NCI-H1092 treated with DMSO at 0.1 percent for 48 hours (cell line): Measurements from ENCODE around the gene CFAP157.
"Not testable (repeated sequence)": the region's sequence is repeated elsewhere in the genome, so short reads cannot be mapped to it uniquely, and the experiment has no call there.

Experiments used
- DNase-seq: peaks from one replicate; lab custom pipeline; 2025; lab: John Stamatoyannopoulos, UW

CFAP157 gene

DNA sequence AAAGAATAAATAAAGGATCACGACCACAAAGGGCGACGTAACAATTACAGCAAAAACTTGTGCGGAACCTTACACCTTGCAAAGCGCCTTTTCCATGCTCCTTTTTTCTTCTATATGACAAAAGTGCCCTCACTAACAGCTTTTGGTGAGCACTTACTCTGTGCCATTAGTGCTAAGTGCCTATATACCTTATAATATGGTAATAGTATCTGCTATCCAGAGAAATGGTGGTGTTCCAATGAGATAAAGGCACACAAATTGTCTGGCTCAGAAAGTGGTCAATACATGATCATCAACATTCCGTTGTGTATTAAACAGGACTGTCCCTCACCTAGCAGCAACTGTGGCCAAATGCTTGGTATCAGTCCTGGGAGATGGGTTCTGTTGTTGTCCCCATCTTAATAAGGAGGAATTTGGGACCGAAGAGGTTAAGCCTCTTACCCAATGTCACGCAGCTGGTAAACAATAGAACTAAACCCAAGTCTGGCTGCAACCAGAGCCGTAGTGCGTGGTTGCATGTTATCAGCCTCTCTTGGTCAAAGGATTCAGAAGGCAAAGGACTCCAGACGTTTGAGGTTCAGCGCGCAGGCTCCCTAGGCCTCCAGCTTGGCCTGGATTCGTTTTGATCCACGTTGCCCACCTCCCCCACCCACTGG is 28.9 kb downstream of the CFAP157 start:
- no peak for DNase-seq

DNA sequence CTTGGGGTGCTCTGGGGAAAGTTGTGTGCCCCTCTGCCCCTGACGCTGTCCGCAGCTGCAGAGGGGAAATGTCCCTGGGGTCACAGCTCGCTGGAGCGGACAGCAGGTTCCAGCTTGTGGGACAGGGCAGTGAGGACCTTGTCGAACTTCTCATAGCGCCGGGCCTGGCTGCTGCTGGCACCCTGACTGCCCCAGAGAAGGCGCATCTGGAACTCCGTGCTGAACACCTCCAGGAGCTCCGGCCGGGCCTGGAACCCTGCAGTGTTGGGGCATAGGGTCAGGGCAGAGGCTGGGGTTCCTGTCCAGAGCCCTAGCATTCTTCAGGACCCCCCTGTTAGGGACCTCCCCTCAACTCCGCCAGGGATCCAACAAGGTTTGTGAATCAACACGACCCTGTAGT is 31.9 kb downstream of the CFAP157 start:
- no peak for DNase-seq

DNA sequence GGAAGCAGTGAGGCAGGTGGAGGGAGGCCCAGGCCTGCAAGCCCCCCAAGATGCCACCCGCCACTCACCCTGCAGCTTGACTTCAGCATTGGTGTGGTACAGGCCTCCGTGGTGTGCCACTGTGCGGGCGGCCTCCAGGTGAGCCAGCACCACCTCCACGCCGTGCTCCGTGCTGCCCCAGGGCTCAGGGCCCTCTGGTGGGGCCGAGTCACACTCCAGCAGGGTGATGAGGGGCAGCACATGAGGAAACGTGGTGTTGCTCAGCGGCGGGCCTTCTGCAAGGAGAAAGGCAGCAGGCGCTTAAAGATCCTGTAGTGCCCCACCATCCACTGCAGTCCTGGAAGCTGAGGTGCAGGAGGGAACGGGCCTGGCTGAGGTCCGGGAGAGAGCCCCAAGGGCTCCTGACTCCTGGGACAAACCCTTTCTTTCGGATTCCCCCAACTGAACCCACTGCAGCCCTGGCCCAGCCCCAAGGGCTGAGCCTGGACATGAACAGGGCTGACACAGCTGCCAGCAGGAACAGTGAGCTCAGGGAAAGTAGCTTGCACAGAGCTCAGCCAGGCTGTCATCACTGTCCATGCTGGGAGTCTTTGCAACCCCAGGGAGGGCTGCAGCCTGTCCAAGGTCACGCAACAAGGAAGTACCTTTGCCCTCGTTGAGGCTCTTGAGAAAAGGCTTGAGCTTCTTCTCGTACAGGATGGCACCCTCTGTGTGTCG is 33.0 kb downstream of the CFAP157 start:
- no peak for DNase-seq

DNA sequence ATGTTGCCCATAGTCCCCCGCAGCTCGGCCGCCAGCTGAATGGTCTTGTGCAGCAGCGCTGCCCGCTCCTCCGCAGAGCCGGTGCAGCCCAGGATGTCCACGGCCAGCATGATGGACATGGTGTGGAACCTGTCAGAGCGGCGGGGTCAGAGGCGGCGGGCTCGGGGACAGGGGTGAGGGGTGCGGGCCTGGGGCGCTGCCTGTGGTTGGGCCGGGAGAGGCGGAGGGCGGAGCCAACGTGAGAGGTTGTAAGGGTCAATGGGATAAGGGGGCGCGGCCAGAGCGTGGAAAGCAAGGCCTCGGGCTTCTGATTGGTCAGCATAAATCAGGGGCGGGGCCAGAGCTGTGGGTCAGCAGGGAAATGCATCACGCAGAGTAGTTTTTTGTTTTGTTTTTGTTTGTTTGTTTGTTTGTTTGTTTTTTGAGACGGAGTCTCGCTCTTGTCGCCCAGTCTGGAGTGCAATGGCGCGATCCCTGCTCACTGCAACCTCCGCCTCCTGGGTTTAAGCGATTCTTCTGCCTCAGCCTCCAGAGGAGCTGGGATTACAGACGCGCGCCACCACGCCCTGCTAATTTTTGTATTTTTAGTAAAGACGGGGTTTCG is 35.1 kb downstream of the CFAP157 start:
- DNase-seq = no peak

DNA sequence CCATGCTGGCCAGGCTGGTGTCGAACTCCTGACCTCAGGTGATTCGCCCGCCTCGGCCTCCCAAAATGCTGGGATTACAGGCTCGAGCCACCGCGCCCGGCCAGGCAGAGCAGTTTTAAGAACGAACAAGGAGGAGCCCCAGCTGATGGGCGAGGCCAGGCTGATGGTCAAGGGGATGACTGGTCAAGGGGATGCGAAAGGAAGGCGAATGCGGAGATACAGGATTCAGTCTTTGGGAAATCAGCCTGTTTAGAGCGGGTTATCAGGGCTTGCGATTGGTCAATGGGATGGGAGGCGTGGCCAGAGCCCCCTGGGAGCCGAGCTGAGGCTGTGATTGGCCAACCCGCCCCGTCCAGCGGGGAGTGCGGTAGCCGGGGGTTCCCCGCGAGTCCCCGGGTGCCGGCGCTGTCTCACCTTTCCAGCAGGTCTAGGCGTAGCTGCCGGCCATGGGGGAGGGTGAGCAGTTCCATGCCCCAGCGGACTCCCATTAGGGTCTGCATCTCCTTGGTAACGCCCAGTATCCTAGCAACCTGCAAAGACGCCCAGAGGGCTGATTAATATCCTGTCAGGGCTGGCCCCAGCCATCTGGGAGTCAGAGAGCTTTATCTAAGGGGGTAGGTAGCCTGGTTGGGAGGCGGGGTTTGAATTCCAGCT is 35.8 kb downstream of the CFAP157 start:
- no peak for DNase-seq

DNA sequence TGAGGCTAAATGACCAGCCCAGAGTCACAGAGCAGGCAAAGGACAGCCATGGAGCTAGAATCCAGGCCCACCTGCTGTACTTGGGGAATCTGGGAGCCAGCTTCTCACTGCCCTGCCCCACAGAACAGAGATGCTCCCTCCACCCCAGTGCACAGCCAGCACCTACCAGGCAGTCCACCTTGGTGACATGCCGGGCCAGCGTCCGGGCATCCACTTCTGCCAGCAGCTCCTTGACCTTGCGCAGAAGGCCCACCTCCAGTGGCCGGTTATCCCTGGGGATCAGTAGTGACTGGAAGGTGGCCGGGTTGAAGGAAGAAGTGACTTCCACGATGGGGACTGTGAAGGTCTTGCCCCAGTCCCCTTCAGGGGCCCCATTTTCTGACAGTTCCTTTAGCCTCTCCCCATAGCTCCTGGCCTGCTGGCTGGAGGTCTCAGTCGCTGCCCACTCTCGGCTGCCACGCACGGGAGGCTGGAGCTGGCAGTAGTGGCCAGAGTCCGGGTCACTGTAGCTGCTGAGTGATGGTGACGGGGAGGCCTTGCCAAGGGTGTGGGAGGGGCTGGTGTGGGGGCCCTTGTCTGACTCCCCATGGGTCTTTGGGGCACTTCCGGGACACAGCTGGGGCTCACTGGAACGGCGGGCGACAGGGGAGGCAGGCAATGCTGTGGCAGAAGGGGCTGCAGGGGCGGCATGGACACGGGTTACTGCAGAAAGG is 37.8 kb downstream of the CFAP157 start:
- DNase-seq = no peak

DNA sequence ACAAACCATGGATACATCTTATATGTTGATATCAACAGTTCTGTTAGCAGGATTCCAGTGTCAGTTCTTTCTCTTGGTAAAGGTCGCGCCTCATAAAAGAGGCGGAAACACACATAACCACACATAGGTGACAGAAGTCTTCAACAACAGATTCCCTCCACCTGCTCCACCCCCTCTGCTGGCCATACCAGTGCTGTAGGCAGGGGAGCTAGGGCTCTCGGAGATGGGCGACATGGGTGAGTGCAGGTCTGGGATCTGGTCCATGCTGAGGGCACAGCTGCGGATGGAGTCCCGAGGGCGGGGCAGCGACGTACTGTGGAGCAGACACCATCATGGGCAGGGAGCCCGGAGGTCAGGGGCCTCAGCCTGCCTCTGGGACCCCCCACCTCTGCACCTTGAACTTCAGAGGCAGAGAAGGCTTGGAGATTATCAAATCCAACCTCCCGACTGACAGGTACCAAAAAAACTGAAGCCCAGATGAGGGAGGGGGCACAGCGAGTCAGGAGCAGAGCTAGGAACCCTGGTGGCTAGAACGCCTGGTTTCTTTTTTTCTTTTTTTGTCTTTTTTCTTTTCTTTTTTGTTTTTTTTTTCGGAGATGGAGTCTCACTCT is 40.3 kb downstream of the CFAP157 start:
- DNase-seq = no peak

DNA sequence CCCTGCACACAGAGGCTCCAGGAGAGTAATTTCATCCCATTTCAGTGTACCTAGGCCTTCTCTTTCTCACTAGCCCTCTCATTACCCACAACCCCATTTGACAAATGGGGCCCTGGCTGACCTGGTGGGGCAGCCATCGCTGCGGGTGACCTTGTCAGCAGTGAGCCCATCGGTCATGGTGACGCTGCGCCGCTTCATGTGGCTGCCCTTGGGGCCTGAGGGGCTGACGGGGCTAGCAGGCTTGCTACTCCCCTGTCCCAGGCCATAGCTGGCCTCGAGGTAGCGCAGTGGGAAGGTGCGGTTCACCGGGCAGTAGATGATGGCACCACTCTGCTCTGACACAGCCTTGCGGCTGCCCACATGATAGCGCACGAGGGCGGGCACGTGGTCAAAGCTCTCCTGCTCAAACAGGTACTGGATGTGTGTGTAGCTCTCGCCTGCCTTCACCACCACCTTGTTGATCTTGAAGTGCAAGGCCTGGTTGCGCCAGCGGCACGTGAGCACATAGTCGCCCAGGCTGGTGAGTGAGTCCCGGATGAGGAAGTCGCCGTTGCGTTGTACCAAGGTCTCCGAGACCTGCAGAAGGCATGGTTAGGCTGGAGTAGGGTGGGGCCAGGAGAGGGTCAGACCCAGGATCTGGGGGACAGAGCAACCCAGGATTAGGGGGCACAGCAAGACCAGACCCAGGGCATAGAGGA is 42.5 kb downstream of the CFAP157 start:
- no peak for DNase-seq

DNA sequence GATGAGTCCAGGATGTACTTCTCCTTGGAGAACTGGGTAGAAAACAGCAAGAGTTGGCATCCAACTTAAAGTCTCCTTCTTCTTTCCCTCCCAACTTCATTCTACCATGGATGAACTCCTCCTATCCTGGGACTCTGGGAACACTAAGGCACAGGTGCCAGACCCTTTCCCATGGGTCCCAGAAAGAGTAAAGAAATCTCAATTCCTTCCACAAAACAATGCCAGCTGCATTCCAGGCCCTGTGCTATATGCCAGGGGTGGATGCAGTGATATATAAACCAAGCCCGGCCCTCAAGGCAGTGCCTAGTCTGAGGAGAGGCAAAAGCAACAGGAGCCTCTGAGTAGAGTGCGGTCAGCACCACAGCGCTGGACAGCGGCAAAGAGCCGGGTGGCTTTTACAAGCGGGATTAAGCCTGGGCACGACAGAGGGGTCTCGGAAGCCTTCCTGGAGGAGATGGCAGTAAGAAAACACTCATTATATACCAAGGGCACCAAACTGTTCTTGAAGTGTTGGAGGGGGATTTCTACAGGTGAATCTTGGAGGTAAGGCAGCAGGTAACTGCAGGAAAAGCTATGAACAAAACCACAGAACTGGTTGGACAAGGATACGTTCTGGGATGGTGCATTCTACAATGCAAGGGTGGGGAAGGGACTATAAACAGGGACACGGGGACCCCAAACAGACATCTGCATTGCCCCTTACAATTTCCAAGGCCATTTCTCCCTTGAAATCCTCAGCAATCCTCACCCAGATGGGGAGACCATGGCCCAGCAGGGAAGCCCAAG is 44.7 kb downstream of the CFAP157 start:
- no peak for DNase-seq

DNA sequence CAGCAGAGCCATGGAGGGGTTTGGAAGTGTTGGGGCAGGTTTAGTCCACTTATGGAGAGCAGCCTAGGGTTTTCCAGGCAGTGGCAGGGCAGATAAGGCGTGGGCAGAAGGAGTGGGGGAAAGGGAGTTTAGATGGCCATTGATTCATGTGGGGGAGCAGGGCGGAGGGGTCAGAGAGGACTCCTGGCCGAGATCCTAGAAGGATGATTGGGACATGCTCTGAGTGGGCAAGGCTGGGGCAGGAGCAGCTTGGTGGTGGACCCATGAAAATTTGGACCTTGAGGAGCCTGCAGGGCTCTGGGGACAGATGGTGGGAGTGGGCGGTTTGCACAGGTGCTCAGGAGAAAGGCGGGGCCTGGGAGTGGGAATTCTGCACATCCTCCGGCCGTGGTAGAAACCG is 46.4 kb downstream of the CFAP157 start:
- no peak for DNase-seq

DNA sequence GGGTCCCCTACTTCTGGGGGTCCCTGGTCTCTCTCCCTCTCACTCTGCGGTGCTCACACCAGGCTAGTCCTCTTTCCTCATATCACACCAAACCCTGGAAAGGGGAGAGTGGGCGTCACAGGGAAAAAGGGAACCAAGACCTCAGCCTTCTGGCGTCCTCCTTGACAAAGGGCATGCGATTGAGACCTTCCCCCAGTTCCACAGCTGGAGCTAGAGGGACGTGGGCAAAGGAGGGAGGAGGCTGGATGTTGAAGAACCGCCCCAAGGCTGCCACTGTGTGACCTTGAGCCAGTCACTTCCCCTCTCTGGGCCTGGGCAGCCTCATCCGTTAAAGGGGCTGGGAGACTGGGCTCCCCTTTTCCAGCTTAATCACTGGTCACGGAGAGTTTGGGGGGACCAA is 46.8 kb downstream of the CFAP157 start:
- DNase-seq = no peak

DNA sequence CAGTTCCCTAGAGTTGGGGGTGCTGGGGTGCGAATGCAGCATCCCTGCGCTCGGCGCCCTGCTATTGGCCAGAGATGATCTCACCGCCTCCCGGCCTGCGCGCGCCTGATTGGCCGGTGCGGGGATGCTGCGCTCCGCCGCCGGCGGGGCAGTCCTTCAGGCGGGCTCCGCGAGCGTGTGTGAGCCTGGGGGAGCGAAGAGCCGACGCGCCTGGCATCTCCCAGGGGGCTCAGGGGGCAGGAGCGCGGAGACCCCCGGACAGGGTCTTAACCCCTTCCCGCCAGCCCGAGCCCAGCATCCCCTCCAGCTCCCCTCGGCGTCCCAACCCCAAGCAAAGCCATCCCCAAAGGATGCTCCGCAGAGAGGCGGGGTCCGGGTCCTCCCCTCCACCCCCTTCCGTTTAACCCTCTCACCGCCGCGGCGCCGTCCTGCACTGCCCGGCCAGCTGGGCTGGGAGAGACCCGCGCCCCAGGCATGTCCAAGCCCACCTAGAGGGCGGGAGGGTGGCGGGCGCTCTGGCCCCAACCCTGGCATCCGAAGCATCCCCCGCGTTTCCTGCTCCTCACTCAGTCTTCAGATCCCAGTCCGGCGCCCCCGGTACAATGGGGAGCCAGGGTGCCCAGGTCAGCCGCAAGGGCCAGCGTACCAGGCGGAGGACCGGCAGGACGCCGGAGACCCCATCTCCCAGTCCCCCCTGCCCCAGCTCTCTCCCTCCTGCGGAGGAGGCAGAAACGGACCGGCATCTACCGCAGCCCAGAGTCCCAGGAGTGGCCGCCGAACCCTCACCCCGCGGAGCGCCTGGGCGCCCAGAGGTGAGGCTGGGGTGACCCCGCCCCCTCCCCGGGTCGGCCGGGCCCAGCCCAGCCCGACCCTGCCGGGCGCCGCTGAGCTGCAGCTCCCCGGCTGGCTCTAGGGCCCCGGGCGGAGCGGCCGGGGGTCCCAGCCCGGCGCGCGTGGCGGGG is 47.6 kb downstream of the CFAP157 start:
- DNase-seq = no peak

DNA sequence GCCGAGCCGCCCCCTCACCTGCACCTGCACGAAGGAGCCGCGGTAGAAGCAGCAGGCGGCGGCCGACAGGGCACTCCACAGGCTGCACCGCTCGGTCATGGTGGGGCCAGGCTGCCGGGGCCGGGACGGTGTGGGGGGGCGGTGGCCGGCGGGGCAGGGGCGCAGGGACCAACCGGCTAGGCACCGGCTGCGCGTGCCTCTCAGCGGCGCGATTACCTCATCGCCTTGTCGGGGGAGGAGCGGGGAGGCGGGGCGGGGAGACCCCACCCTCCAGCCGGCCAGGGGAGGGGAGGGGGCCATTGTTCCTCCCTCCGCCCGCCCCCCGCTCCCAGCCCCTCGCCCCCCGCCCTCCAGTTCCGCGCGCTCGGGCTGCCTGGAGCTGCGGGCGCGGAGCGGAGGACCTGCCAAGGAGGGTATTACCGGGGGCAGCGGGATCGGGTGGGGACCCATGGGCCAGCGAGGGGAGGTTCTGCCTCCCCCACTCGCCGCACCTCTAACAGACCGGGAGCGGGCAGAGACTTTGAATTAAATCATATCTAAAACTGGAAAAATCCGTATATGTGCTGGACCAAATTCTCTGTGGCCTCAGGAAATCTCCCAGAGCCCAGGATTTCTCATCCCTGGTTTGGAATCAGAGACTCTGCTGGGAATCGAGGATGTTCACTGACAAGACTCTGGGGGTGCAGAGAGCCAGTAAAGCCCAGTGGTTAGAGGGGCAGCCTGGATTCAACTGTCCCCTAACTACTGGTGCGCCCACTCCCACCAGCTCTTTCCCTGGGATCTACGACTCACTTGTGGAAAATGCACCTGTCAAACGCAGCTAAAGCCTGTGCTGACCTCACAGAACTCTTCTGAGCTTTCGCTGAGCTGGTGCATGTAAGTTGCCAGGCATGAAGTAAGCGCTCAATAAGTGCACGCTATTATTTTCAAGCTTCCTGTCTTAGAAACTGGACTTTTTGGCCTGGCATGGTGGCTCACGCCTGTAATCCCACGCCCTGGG is 48.6 kb downstream of the CFAP157 start:
- DNase-seq = no peak

DNA sequence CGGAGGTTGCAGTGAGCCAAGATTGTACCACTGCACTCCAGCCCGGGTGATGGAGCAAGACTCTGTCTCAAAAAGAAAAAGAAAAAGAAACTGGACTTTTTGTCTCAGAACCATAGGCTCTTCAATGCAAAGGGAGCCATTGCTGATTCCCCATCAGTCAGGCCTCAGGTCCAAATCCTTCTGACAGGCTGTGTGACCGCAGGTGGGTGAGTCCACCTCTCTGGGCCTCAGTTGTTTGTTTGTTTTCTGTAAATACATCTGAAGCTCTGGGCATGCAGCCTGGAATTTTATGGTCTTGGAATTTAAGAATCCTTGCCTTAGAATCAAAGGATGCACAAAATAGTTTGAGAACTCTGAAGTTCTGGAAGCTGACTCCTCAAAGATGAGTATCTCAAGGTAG is 49.4 kb downstream of the CFAP157 start:
- DNase-seq = no peak

DNA sequence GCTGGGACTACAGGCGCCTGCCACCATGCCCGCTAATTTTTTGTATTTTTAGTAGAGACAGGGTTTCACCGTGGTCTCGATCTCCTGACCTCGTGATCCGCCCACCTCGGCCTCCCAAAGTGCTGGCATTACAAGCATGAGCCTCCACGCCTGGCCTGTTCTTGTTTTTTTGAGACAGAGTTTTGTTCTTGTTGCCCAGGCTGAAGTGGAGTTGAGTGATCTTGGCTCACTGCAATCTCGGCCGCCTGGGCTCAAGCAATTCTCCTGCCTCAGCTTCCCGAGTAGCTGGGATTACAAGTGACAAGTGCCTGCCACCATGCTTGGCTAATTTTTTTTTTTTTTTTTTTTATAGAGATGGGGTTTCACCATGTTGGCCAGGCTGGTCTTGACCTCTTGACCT is 50.0 kb downstream of the CFAP157 start:
- not testable (repeated sequence) for DNase-seq

DNA sequence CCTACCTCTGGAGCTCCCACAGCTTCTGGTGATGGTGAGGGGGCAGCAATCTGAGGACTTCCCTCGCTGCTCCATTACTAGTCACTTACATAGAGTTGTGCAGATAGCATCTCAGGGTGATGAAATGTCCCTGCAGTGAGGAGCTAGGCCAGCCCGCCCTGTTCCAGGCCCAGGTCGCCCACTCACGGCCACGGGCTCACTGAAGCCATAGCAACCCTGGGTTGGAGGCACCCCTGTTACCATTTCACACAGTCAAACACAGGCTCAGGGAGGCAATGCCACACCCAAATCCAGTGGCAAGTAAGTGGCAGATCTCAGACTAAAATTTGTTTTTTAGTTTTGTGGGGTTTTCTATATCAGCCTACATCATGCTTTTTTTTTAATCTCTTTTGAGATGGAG is 52.1 kb downstream of the CFAP157 start:
- DNase-seq = no peak

DNA sequence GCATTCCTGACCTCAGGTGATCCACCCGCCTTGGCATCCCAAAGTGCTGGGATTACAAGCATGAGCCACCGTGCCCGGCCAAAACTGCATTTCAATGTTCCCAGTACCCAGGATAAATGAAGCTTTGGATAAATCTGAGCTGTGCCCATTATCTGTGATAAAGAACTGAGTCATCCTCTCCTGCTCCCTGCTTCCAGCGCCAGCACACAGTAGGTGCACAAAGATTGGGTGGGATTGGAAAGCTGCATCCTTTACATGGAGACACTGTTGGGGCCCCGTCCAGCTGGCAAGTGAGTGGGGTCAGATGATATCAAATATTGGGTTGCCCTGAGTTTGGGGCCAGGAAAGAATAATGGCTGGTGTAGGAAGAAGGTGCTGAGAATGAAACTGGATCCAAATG is 54.3 kb downstream of the CFAP157 start:
- no peak for DNase-seq

DNA sequence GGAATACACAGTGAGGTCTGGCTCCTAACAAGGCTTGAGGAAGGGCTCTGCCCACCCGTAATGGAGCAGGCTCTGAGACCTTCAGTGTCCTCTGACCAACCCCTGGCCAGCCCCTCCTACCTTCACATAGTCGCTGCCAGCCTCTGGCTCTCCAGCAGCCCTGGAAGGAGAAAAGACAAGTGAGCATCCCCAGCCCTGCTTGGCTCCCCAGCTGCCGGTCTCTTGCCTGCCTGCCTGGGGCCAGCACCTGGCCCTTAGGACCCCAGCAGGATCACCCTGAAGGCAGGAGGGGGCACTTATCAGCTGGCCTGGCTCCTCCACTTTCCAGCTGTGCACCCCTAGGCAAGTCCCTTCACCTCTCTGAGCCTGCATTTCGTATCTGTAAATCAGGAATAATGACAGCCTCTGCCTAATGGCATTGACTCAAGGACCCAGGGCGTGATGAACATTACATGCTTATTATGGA is 54.7 kb downstream of the CFAP157 start:
- no peak for DNase-seq
